Heart left ventricle (tissue), 16 donors: Measurements from ENCODE around the gene PGAP3. TPM values are rescaled to one million over a fixed set of nuclear protein-coding genes. Genes with fewer than 3 reads are reported as not detected.

Experiments used
- ATAC-seq, 4 donors: fragments of 200-7000 bp; cut with Tn5 transposase; one replicate each; pipeline ENCODE4 v1.9.1; 2020 to 2022; ENCODE audit warnings: moderate library complexity in 4 of 4, mild to moderate bottlenecking in 3 of 4, moderate number of reproducible peaks in 1 of 4
- DNase-seq, 5 donors: peaks; one replicate each; pipeline ENCODE4 v3.0.0-alpha.2; 2020
- H3K27ac ChIP-seq, 12 donors: fragments of 200-600 bp; sonication (generic) in 4 of 12; one replicate each; pipeline versions ENCODE4 v1.5.0 to v1.8.0; 2016 to 2022; ENCODE audit warnings: mild to moderate bottlenecking in 2 of 12
- H3K27me3 ChIP-seq, 9 donors: fragments of 200-600 bp; sonication (generic) in 2 of 9; one replicate each; pipeline versions ENCODE4 v1.5.1 to v1.8.0; 2016 to 2022; ENCODE audit warnings: mild to moderate bottlenecking in 3 of 9
- H3K36me3 ChIP-seq, 9 donors: fragments of 200-600 bp; sonication (generic) in 2 of 9; one replicate each; pipeline versions ENCODE4 v1.5.0 to v1.8.0; 2018 to 2022; ENCODE audit warnings: mild to moderate bottlenecking in 2 of 9
- H3K4me1 ChIP-seq, 12 donors: fragments of 200-600 bp; sonication (generic) in 4 of 12; one replicate each; pipeline versions ENCODE4 v1.5.0 to v1.8.0; 2016 to 2022; ENCODE audit warnings: mild to moderate bottlenecking in 3 of 12
- H3K4me3 ChIP-seq, 12 donors: fragments of 200-600 bp; sonication (generic) in 4 of 12; one replicate each; pipeline versions ENCODE4 v1.5.0 to v1.8.0; 2017 to 2022; ENCODE audit warnings: mild to moderate bottlenecking in 9 of 12, moderate library complexity in 4 of 12
- H3K9me3 ChIP-seq, 12 donors: fragments of 200-600 bp; sonication (generic) in 4 of 12; one replicate each; pipeline versions ENCODE4 v1.5.0 to v1.8.0; 2016 to 2022; ENCODE audit warnings: mild to moderate bottlenecking in 1 of 12
- CTCF ChIP-seq, 12 donors: fragments of 200-600 bp; sonication (generic) in 4 of 12; IDR thresholded peaks; one replicate each; pipeline versions ENCODE4 v1.5.0 to v1.8.0; 2018 to 2022; ENCODE audit warnings: antibody characterized with exemption in 12 of 12, mild to moderate bottlenecking in 5 of 12
- POLR2A ChIP-seq, 2 donors: fragments of 450-650 bp; IDR thresholded peaks; one replicate each; pipeline ENCODE4 v1.6.1; 2017; ENCODE audit warnings: antibody characterized with exemption in 2 of 2, mild to moderate bottlenecking in 2 of 2, moderate library complexity in 2 of 2
- WGBS, 4 donors: extraction: QIAGEN DNeasy Blood & Tissue Kit in 2 of 4; methylation state at CpG; one replicate each; pipeline versions ENCODE4 v1.1.5 to v1.1.7; 2013 to 2018; 5-methylcytosine and 5-hydroxymethylcytosine counted together
- intact Hi-C, 10 donors: fragments of 100-400 bp; cut with DNase I; formaldehyde crosslinking; loops; one replicate each; pipeline versions ENCODE4 v1.11.1 to v1.14.2; 2022
- polyA plus RNA-seq, 2 donors: library from polyadenylated mRNA; stranded (reverse); fragments of 200-250 nt; gene quantifications; one replicate each; pipeline ENCODE4 v1.2.3, GENCODE V29; 2013
- total RNA-seq, 9 donors: library from RNA; depleted of rRNA in 2 of 9; stranded (reverse); fragments of >200 nt in 2 of 9; fragmentation: NEBNext Ultra II Directional in 3 of 9; extraction: Animal tissue kit (Norgen Biotek cat#: 25700) in 3 of 9; gene quantifications; one replicate each; pipeline versions ENCODE4 v1.1.0 to v1.2.4, GENCODE V29; 2016 to 2023
- donor health status: ischemic (EF 13 %, LVEDD 7.1; RV severe dilation, severe dysfunction).
- donor health status: healthy with polysubstance abuse.
- donor health status: DM: no; HTN: yes; CAD: no.
- donor health status: DM: no; HTN: no; CAD: no.
- donor health status: ischemic (EF 25% LVEDD 6.9; RV normal size, moderate dysfunction).
- donor health status: ischemic (EF 25% LVEDD 5.7; RV mildly dilated, moderate dysfunction).
- donor health status: healthy.
- donor health status: DM: yes; HTN: yes; CAD: no.
- donor health status: ischemic (EF 35%, LVEDD 5.7; RV mildly dilated, moderate dysfunction).
- donor health status: nonischemic (EF 11% LVEDD 7.7; RV severe dilation, severe dysfunction).
- donor health status: DM: yes; HTN: yes; CAD: no.
- donor health status: PGD.
- donor health status: ischemic (EF 29% LVEDD 5.4; RV normal size, mild dysfunction).
- donor health status: nonischemic (EF 23%, LVEDD 6.1; RV moderate dilation, normal function).

The PGAP3 gene
- total and polyA plus RNA-seq, 11 donors: 8.0 to 18.8 (median 13.3) TPM

GRCh38 chr17:39735882-39736281 is 48.0 kb upstream of the PGAP3 start:
- intact Hi-C loops: no loop called here
- H3K36me3 ChIP-seq: no peaks in the 10 kb centered on the region
- DNase-seq: no peak
- ATAC-seq: no peak
- no peak overlapping the region for H3K27ac ChIP-seq
- peaks cover 15 to 51% (median 21%) of the 10 kb centered on the region in 9 donors for H3K27me3 ChIP-seq
- TF ChIP-seq CTCF (IDR thresholded peaks at IDR 0.05): no peak
- TF ChIP-seq POLR2A (IDR thresholded peaks at IDR 0.05): no peak
- H3K4me1 ChIP-seq: peaks cover 0 to 37% (median 15%) of the 10 kb centered on the region in 12 donors
- H3K4me3 ChIP-seq: no peak overlapping the region
- 70 to 83% (median 80%) methylated on average over 2 of the region's 2 CpGs for WGBS, 4 donors
- no peaks in the 10 kb centered on the region for H3K9me3 ChIP-seq

- Histone ChIP-seq H3K27ac (no peak overlapping the region), H3K4me3 (no peak overlapping the region), H3K27me3 (peaks cover 0 to 19% (median 4%) of the 10 kb centered on the region in 9 donors), H3K36me3 (peaks cover 0 to 19% (median 11%) of the 10 kb centered on the region in 9 donors), H3K4me1 (peaks cover 0 to 19% (median 9%) of the 10 kb centered on the region in 12 donors), H3K9me3 (no peaks in the 10 kb centered on the region)
- ATAC-seq (no peak), DNase-seq (no peak)
- 96 to 98% (median 97%) methylated on average over 3 of the region's 3 CpGs for WGBS, 4 donors
- intact Hi-C loops: loop anchor here in 3 of 10 donors (5.0 kb wide), 4 partner anchors 35 to 110 kb away; partner anchors contain the start of genes PGAP3 (in 2 of the 3) and STARD3 (in 1 of the 3)
- no peak for TF ChIP-seq POLR2A (IDR thresholded peaks at IDR 0.05)
- TF ChIP-seq CTCF (IDR thresholded peaks at IDR 0.05): no peak
Measured at GRCh38 chr17:39732586-39732985, 44.7 kb upstream of the PGAP3 start.

- Histone ChIP-seq H3K27me3 (peaks cover 0 to 2% (median 0%) of the 10 kb centered on the region in 9 donors), H3K36me3 (peaks cover 0 to 40% (median 33%) of the 10 kb centered on the region in 9 donors), H3K4me1 (peaks cover 0 to 19% (median 8%) of the 10 kb centered on the region in 12 donors), H3K4me3 (peak within 1 kb of the TSS; percentile 56 to 99 (median 81)), H3K27ac (peak within 1 kb of the TSS; percentile 48 to 97 (median 90)), H3K9me3 (no peaks in the 10 kb centered on the region)
- DNase-seq (peak; percentile 90 to 98 (median 94)), ATAC-seq (peak; percentile 87 to 97 (median 96))
- 1 to 2% (median 1%) methylated on average over 22 to 65 of the region's 65 CpGs for WGBS, 4 donors
- intact Hi-C loops: loop anchor here in 3 of 10 donors (2.0 to 5.0 kb wide), 5 partner anchors 22 to 108 kb away; partner anchors contain the start of genes PGAP3 (in 2 of the 3) and STARD3 (in 1 of the 3)
- TF ChIP-seq CTCF (IDR thresholded peaks at IDR 0.05) (peak; percentile 88 to 98 (median 92)), POLR2A (IDR thresholded peaks at IDR 0.05) (peak; percentile 6 to 87)
Measured at GRCh38 chr17:39730095-39730921, 42.5 kb upstream of the PGAP3 start, which contains the start of gene MIEN1. MIEN1 (minus strand) TSS chr17:39730532; CDS start chr17:39730495, 37 bp downstream.
